ENCODE data around the gene NFIC.
"Not testable (repeated sequence)": the region's sequence is repeated elsewhere in the genome, so short reads cannot be mapped to it uniquely, and the experiment has no call there.

Gene NFIC

DNA sequence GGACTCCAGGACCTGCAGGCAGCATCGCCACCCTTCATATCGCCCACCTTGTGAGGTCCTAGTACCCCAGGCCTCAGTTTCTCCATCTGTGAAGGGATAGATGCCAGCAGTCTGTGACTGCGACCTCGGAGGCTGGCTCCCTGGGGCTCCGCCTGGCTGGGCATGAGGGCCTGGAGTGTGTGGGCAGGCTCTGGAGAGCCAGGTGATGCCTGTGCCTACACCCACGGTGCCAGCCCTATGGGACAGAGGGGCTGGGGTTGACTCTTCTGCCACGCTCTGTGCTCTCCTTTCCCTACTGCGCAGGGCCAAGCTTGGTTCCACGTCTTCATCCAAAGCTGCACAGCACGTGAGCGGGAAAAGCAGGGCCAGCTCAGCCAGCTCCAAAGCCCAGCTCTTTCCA is 26.0 kb upstream of the NFIC start:
- peak overlapping the region; percentile 14 for H3K27ac ChIP-seq (ENCODE audit: low read depth, low read length)

DNA sequence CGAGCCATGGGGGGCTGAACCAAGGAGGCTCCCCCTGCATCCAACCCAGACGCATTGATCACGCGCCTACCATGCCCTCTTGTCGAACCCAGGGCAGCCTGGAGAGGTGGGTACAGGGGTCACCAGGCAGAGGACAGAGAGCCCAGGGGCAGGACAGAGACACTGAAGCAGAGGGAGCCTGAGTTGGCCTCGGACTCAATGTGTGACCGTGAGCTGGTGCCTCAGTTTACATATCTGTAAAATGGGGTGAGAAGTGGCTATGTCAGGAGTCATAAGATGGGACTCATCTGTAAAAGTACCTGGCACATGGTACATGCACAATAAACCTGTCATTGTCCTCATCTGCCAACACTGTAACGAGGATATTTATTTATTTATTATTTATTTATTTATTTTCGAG is 24.1 kb upstream of the NFIC start:
- H3K27me3 ChIP-seq (ENCODE audit: control insufficient read depth in 1 of 2, insufficient read depth in 2 of 2, low read length in 2 of 2) = no peaks in the 10 kb centered on the region
- H3K4me3 ChIP-seq (ENCODE audit: low read depth in 1 of 2, low read length in 2 of 2) = no peak overlapping the region
- no peak overlapping the region for H3K27ac ChIP-seq (ENCODE audit: low read depth, low read length)
- H3K36me3 ChIP-seq (ENCODE audit: insufficient read depth, low read length) = no peaks in the 10 kb centered on the region
- H3K9me3 ChIP-seq (ENCODE audit: low read length) = no peaks in the 10 kb centered on the region
- H3K9ac ChIP-seq (ENCODE audit: low read length) = no peak overlapping the region
- H3K4me1 ChIP-seq (ENCODE audit: insufficient read depth, low read length) = peaks cover 26% of the 10 kb centered on the region

More for the DNA sequence above, 26.0 kb upstream of the NFIC start:
- no peaks in the 10 kb centered on the region for H3K27me3 ChIP-seq (ENCODE audit: control insufficient read depth in 1 of 2, insufficient read depth in 2 of 2, low read length in 2 of 2)
- H3K36me3 ChIP-seq (ENCODE audit: insufficient read depth, low read length) = no peaks in the 10 kb centered on the region
- no peak overlapping the region for H3K4me3 ChIP-seq (ENCODE audit: low read depth in 1 of 2, low read length in 2 of 2)
- H3K4me1 ChIP-seq (ENCODE audit: insufficient read depth, low read length) = peaks cover 29% of the 10 kb centered on the region
- H3K9ac ChIP-seq (ENCODE audit: low read length) = no peak overlapping the region
- no peaks in the 10 kb centered on the region for H3K9me3 ChIP-seq (ENCODE audit: low read length)

GRCh38 chr19:3342962-3343361 is 23.4 kb upstream of the NFIC start:
- not testable (repeated sequence) for H3K9ac ChIP-seq (ENCODE audit: low read length); H3K27ac ChIP-seq (ENCODE audit: low read depth, low read length); H3K36me3 ChIP-seq (ENCODE audit: insufficient read depth, low read length); H3K4me3 ChIP-seq (ENCODE audit: low read depth in 1 of 2, low read length in 2 of 2); H3K27me3 ChIP-seq (ENCODE audit: control insufficient read depth in 1 of 2, insufficient read depth in 2 of 2, low read length in 2 of 2); H3K9me3 ChIP-seq (ENCODE audit: low read length)
- H3K4me1 ChIP-seq (ENCODE audit: insufficient read depth, low read length) = peaks cover 22% of the 10 kb centered on the region

DNA sequence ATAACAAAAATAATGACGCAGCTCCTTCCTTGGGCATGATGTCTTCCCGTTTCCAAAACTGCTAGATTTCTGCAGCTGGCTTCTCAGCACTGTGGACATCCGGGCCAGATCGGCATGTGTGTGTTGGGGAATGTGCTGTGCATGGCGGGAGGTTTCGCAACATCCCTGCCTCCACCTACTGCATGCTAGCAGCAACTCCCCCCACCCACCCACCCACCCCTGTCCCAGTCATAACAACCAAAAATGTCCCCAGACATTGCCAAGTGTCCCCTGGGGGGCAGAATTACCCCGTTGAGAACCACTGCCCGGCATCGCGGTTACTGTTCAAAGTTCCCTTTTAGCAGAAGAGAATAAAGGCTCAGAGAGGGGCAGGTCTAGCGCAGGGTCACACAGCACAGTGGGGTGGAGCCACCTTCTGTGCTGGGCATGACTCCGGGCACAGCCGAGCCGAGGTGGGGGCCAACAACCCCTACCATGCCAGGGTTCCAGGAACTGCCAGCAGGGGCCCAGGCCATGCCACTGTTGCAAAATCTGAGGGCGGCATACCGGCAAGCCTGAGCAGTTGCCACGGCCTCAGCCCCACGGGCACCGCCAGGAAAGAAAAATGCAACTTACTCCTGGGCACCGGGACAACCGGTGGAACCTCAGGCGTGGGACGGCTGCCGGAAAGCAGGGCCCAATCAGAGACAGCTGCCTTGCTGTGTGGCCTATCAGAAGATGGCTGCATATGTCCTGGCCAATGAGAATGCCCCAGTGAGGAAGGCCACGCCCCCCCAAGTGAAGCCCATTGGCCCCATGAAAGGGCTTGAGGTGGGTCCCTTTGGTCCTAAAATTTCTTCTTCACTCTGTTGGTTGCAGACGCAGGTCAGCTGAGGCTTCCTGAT is 22.5 kb upstream of the NFIC start:
- peaks cover 17% of the 10 kb centered on the region for H3K4me1 ChIP-seq (ENCODE audit: insufficient read depth, low read length)
- H3K4me3 ChIP-seq (ENCODE audit: low read depth in 1 of 2, low read length in 2 of 2) = peak overlapping the region in 1 of 2 donors; percentile 20
- H3K27me3 ChIP-seq (ENCODE audit: control insufficient read depth in 1 of 2, insufficient read depth in 2 of 2, low read length in 2 of 2) = no peaks in the 10 kb centered on the region
- H3K9ac ChIP-seq (ENCODE audit: low read length) = no peak overlapping the region
- H3K9me3 ChIP-seq (ENCODE audit: low read length) = no peaks in the 10 kb centered on the region
- H3K36me3 ChIP-seq (ENCODE audit: insufficient read depth, low read length) = no peaks in the 10 kb centered on the region
- H3K27ac ChIP-seq (ENCODE audit: low read depth, low read length) = peak overlapping the region; percentile 68

DNA sequence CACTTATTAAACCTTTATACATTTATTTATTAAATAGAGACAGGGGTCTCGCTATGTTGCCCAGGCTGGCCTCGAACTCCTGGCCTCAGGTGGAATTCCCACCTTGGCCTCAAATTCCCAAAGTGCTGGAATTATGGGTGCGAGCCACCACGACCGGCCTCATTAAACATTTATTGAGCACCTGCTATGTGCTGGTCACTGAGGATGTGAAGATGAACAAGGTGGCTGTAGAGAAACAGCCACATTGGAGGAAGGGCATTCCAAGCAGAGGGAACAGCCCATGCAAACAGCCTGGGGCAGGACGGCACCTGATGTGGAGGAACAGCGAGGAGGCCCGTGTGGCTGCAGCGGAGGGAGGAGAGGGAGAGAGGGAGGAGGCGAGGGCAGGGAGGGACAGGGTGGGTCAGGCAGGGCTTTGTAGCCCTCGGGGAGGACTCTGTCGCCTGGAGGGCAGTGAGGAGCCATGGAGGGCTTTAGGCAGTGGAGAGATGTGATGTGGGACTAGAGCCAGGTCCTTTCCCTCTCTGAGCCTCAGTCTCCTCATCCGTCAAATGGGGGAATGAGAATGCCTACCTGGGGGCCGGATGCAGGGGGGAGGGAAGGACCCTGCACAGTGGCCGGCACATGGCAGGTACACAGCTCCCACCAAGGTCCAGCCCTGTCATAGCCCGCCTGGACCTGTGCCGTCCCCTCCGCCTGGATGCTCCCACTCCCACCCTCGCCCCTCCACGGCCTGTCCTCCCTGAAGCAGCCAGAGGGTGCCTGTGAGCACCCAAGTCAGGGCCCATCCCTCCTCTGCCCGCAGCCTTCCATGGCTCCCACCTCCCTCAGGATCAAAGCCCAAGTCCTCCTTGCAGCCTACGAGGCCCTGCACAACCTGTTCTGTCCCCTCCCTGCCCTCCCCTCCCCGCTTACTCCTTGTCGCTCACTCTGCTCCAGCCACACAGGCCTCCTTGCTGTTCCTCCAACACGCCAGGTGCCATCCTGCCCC is 21.5 kb upstream of the NFIC start:
- H3K9me3 ChIP-seq (ENCODE audit: low read length) = no peaks in the 10 kb centered on the region
- no peak overlapping the region for H3K4me3 ChIP-seq (ENCODE audit: low read depth in 1 of 2, low read length in 2 of 2)
- peaks cover 17% of the 10 kb centered on the region for H3K4me1 ChIP-seq (ENCODE audit: insufficient read depth, low read length)
- H3K36me3 ChIP-seq (ENCODE audit: insufficient read depth, low read length) = no peaks in the 10 kb centered on the region
- peak overlapping the region; percentile 52 for H3K27ac ChIP-seq (ENCODE audit: low read depth, low read length)
- no peaks in the 10 kb centered on the region for H3K27me3 ChIP-seq (ENCODE audit: control insufficient read depth in 1 of 2, insufficient read depth in 2 of 2, low read length in 2 of 2)
- H3K9ac ChIP-seq (ENCODE audit: low read length) = no peak overlapping the region

GRCh38 chr19:3345850-3346460 is 20.4 kb upstream of the NFIC start:
- H3K27ac ChIP-seq (ENCODE audit: low read depth, low read length) = peak overlapping the region; percentile 92
- no peak overlapping the region for H3K4me3 ChIP-seq (ENCODE audit: low read depth in 1 of 2, low read length in 2 of 2)
- peaks cover 17% of the 10 kb centered on the region for H3K4me1 ChIP-seq (ENCODE audit: insufficient read depth, low read length)
- H3K9ac ChIP-seq (ENCODE audit: low read length) = peak overlapping the region; percentile 22
- no peaks in the 10 kb centered on the region for H3K27me3 ChIP-seq (ENCODE audit: control insufficient read depth in 1 of 2, insufficient read depth in 2 of 2, low read length in 2 of 2)
- H3K9me3 ChIP-seq (ENCODE audit: low read length) = no peaks in the 10 kb centered on the region
- no peaks in the 10 kb centered on the region for H3K36me3 ChIP-seq (ENCODE audit: insufficient read depth, low read length)

GRCh38 chr19:3346677-3347353 is 19.6 kb upstream of the NFIC start:
- H3K9ac ChIP-seq (ENCODE audit: low read length) = peak overlapping the region; percentile 22
- H3K27me3 ChIP-seq (ENCODE audit: control insufficient read depth in 1 of 2, insufficient read depth in 2 of 2, low read length in 2 of 2) = no peaks in the 10 kb centered on the region
- peak overlapping the region; percentile 92 for H3K27ac ChIP-seq (ENCODE audit: low read depth, low read length)
- H3K9me3 ChIP-seq (ENCODE audit: low read length) = no peaks in the 10 kb centered on the region
- peaks cover 17% of the 10 kb centered on the region for H3K4me1 ChIP-seq (ENCODE audit: insufficient read depth, low read length)
- peak overlapping the region; percentile 7 to 44 for H3K4me3 ChIP-seq (ENCODE audit: low read depth in 1 of 2, low read length in 2 of 2)
- no peaks in the 10 kb centered on the region for H3K36me3 ChIP-seq (ENCODE audit: insufficient read depth, low read length)

- Histone ChIP-seq H3K36me3 (ENCODE audit: insufficient read depth, low read length) (no peaks in the 10 kb centered on the region), H3K27me3 (ENCODE audit: control insufficient read depth in 1 of 2, insufficient read depth in 2 of 2, low read length in 2 of 2) (no peaks in the 10 kb centered on the region), H3K9me3 (ENCODE audit: low read length) (no peaks in the 10 kb centered on the region), H3K27ac (ENCODE audit: low read depth, low read length) (no peak overlapping the region), H3K4me1 (ENCODE audit: insufficient read depth, low read length) (peaks cover 17% of the 10 kb centered on the region), H3K4me3 (ENCODE audit: low read depth in 1 of 2, low read length in 2 of 2) (no peak overlapping the region), H3K9ac (ENCODE audit: low read length) (no peak overlapping the region)
These were observed 18.3 kb upstream of the NFIC start for GRCh38 chr19:3348042-3348441.

DNA sequence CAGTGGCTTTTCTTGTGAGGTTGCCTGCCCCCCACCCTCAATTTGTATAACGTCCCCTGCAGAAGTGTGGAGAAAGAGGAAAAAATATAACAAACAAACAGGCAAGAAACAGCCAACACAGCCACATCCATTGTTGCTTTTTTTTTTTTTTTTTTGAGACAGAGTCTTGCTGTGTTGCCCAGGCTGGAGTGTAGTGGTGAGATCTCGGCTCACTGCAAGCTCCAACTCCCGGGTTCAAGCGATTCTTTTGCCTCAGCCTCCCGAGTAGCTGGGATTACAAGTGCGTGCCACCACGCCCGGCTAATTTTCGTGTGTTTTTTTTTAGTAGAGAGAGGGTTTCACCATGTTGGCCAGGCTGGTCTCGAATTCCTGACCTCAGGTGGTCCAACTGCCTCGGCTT is 17.9 kb upstream of the NFIC start:
- H3K9me3 ChIP-seq (ENCODE audit: low read length); H3K4me3 ChIP-seq (ENCODE audit: low read depth in 1 of 2, low read length in 2 of 2); H3K9ac ChIP-seq (ENCODE audit: low read length); H3K27ac ChIP-seq (ENCODE audit: low read depth, low read length); H3K27me3 ChIP-seq (ENCODE audit: control insufficient read depth in 1 of 2, insufficient read depth in 2 of 2, low read length in 2 of 2); H3K36me3 ChIP-seq (ENCODE audit: insufficient read depth, low read length): not testable (repeated sequence)
- H3K4me1 ChIP-seq (ENCODE audit: insufficient read depth, low read length) = peaks cover 17% of the 10 kb centered on the region

GRCh38 chr19:3350014-3350663 is 16.2 kb upstream of the NFIC start:
- Histone ChIP-seq H3K9ac (ENCODE audit: low read length) (no peak overlapping the region), H3K9me3 (ENCODE audit: low read length) (no peaks in the 10 kb centered on the region), H3K4me3 (ENCODE audit: low read depth in 1 of 2, low read length in 2 of 2) (no peak overlapping the region), H3K27ac (ENCODE audit: low read depth, low read length) (no peak overlapping the region), H3K36me3 (ENCODE audit: insufficient read depth, low read length) (no peaks in the 10 kb centered on the region), H3K27me3 (ENCODE audit: control insufficient read depth in 1 of 2, insufficient read depth in 2 of 2, low read length in 2 of 2) (no peaks in the 10 kb centered on the region), H3K4me1 (ENCODE audit: insufficient read depth, low read length) (peaks cover 17% of the 10 kb centered on the region)
